Stimulated activated CD4-positive, alpha-beta T cell treated with anti-CD3 and anti-CD28 coated beads, TNF-alpha, amount 100 ng/mL, for 24 hours (primary cell): ENCODE measurements around the gene C4BPB.

Experiments used
- DNase-seq, 3 experiments: peaks; one replicate each; pipeline ENCODE4 v3.0.0-alpha.2; 2020; ENCODE audit warnings: low read depth in 3 of 3

The C4BPB gene

DNA sequence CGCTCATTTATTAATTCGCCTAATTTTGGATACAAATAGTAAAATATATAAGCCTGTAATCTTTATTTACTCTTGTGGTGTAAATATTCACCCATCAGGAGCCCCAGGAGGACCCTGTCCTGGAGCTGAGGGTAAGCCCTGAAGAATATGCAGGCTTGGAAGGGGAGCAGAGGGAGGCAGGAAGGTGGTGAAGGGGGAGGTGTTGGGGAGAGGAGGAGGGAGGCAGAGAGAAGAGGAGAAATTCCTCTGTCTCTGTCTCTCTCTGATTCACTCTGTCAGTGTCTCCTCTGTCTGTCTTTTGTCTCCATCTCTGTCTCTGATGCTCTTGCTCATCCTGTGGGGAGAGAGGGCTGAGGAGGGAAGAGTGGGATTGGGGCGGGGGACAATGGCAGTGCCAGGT is 2.8 kb upstream of the C4BPB start:
- no peak for DNase-seq

- no peak for DNase-seq
Observed at GRCh38 chr1:207088161-207088560, 499 bp upstream of the C4BPB start.

GRCh38 chr1:207089627-207090355 is 1.1 kb downstream of the C4BPB start:
- DNase-seq: no peak

- no peak for DNase-seq
Observed at GRCh38 chr1:207091200-207091908, 2.7 kb downstream of the C4BPB start.

- DNase-seq: no peak
Observed at GRCh38 chr1:207093944-207094343, 5.3 kb downstream of the C4BPB start.

DNA sequence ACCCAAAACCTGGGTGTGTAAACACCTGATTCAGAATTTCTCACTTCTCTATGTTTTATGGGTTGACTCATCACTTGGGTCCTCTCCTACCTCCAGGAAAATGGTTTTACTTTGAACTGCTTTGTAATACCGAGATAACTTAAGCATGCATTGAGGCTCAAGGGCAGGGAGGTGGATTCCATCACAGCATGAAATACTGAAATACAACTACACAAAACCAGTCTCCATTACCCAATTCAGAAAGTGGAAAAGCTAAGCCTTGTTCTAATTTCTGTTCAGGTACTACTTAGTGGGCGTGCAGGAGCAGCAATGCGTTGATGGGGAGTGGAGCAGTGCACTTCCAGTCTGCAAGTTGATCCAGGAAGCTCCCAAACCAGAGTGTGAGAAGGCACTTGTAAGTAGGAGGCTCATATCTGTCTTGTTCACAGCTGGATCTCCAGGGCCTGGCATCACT is 9.2 kb downstream of the C4BPB start:
- peak in 1 of 3 experiments; percentile 37 for DNase-seq

DNA sequence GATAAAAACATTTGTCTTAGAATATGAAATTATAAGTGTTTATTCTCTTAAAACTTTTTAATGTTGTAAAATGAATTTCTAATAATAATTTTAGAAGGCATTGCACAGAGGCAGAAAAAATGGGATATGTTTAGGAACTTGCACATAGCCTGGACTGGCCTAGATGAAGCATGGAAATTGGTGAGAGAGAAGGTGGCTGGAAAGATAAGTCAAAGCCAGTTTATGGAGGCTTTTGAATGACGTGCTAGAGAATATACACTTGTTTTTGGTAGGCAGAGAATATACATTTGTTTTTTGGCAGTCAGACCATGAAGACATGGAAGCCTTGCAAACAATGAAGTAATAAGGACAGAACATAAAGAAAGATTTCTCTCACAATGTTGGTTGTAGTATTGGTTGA is 13.1 kb downstream of the C4BPB start:
- DNase-seq: no peak

GRCh38 chr1:207102146-207102545 is 13.5 kb downstream of the C4BPB start:
- no peak for DNase-seq

- DNase-seq: no peak
Observed at GRCh38 chr1:207102659-207103058, 14.0 kb downstream of the C4BPB start.

GRCh38 chr1:207103892-207104373 is 15.3 kb downstream of the C4BPB start, which contains the start of gene C4BPA:
TSS of gene C4BPA (plus strand) at chr1:207104233. CDS start at chr1:207113026, 8,793 bp downstream.
- no peak for DNase-seq

DNA sequence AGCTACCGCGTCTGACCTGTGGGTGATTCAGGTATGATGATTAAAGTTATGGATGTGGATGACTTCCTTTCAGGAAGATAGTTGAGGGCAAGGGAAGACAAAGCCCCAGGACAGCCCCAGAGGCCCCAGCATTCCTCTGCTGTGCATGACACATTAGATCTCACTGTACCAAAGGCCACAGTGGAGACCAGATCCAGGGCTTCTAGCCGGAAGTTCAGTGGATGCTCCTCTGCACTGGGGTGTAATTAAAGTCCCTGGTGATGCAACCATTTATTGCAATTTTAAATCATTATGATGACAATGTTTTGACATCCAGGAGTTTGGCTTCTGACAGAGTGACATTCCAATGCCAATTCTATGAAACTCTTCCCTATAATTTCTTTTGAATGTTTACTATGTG is 20.3 kb downstream of the C4BPB start:
- DNase-seq: no peak

DNA sequence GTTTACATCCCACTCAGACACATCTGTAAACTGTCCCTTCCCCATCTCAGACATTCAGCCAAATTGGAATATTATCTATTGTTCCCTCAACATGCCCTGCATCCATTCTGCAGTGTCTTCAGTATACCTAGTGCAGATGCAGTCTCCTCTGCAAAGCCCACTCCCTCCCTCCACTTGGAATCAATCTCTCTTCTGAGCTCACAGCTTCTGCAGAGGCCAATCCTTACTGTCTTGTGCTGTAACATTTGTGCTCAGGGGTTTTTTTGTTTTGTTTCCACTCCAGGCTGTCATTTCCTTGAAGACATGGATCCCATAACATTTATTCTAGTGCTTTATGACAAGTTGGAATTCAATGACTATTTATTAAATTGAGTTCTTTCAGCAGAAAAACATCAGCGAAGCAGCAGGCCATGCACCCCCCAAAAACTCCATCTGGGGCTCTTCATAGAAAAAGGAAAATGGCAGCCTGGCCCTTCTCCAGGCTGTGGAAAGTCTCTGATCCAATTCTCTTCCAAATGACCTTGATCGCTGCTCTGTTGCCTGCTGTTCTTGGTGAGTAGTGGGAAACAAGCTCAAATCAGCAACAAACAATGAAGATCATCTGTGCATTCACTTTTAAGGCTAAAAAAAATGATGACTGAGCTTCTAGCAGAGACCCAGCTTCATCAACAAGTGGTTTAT is 24.1 kb downstream of the C4BPB start:
- no peak for DNase-seq

GRCh38 chr1:207115269-207115668 is 26.6 kb downstream of the C4BPB start:
- DNase-seq: no peak

DNA sequence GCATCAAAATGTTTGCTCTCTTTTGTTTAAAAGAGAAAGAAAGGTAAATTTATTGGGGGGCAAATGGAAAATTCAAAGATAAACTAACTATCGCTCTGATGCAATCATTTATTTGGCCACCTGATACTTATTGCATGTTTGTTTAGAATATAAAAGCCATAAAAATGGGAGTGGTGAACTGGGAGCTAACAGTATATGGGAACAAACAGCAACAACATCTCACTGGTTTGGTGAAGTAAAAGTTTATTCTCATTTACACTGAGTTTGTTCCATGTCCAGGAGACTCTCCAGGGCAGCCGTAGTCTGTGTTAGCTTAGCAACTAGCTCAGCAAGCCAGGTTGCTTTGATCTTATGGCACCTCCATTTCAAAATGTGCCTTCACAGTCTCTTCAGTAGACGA is 35.7 kb downstream of the C4BPB start:
- DNase-seq: no peak

GRCh38 chr1:207128336-207128921 is 39.8 kb downstream of the C4BPB start:
- no peak for DNase-seq

DNA sequence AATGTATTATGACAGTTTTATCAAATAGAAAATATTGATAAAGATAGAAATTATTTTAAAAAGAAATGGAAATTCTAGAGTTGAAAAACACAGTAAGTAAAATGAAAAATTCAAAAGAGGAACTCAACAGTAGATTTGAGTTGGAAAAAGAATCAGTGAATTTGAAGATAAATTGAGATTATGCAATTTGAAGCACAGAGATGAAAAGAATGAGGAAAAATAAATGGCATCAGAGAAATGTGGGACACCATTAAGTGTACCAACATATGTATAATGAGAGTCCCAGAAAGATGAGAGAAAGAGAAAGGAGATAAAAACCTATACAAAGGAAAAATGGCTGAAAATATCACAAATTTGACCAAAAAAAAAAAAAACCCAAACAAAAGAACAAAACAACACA is 40.4 kb downstream of the C4BPB start:
- no peak for DNase-seq

DNA sequence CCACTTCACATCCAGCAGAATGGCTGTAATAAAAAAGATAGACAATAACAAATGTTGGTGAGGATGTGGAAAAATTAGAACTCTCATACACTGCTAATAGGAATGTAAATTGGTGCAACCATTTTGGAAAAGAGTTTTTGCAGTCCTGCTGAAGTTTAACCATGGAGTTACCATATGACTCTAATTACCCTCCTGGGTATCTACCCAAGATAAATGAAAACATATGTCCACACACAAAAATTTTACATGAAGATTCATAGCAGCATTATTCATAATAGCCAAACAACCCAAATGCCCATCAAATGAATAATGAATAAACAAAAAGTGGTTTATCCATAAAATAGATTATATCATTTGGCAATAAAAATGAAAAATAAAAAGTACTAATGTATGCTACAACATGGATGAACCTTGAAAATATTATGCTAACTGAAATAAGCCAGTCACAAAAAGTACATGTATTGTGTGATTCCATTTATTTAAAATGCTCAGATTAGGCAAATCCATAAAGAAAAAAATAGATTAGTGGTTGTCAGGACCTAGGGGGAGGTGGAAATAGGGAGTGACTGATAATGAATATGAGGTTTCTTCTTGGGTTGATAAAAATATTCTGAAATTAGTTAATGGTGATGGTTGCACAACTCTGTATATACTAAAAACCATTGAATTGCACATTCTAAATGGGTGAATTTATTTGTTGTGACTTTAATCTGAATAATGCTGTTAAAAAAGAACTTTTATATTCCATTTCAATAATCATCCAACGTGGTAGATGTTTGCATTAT is 41.8 kb downstream of the C4BPB start:
- DNase-seq: no peak

DNA sequence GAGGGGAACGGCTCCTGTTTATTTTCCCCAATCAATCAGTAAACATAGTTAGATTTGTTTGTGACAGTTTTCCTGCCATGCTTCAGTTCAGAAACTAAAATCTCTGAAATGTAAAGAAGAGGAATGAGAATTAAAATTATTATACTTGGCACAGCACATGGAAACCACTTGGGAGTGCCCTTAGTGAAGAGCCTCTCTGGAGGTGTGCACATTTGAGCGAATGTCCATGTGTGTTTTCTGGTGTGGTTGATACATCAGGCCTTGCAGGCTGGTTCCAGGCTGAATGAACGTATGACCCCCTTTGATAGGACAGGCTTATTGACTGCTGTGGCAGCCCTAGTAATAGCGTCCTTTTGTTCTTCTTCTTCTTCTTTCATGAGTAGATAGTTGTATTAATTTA is 42.5 kb downstream of the C4BPB start:
- no peak for DNase-seq

DNA sequence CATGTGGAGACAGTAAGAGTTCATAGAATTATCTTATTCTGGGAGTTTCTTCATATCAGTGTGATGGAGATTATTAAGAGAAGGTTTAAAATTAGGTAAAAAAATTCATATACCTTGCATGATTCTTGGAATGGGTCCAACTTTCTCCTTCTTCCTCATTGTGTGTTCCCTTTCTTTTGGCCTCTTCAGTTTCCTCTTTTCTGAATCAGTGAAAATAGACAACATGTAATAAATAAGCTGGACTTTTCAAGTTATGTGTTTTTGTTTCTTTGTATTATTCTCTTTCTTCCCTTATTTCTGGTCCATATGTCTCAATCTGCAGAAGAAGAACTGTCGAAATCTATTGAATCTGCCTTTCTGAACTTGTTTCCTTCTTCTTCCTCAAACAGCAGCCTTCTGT is 45.9 kb downstream of the C4BPB start:
- no peak for DNase-seq

- DNase-seq: no peak
Observed at GRCh38 chr1:207139616-207140015, 51.0 kb downstream of the C4BPB start.

DNA sequence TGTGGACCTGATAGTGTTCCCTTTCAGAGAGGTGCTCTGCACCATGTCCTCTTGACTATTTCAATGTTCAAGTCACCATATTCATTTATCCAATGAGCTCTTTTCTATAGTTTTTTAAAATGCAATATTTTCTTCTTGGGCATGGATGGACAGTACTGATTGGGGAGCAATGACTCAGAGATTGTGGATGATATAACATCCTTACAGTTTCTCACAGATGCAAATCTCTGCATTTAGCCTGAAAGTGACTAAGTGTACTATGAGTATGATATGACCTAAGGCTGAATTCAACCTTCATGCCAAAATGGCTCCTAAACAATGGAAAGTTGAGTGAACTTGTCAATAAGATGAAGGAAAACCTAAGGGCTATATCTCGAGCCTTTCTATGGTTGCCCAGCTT is 51.9 kb downstream of the C4BPB start:
- DNase-seq: no peak
